Measurements from ENCODE around the gene NHLRC2. TPM values are rescaled to one million over a fixed set of nuclear protein-coding genes. Genes with fewer than 3 reads are reported as not detected.

Gene NHLRC2
- total RNA-seq, 1 donor from 2014 or later, result 46.3 TPM

GRCh38 chr10:113866551-113867394 lies 12.3 kb downstream of the NHLRC2 start:
- H3K4me3 ChIP-seq (ENCODE audit: low read depth, low read length), result no peak overlapping the region
- no peak for TF ChIP-seq CTCF (IDR thresholded peaks at IDR 0.05; ENCODE audit: insufficient read depth, low read length, poor library complexity, severe bottlenecking)
- no peak for DNase-seq (ENCODE audit: low read depth)
- H3K27me3 ChIP-seq (ENCODE audit: control insufficient read depth, insufficient read depth, low read length), result no peaks in the 10 kb centered on the region
- no peaks in the 10 kb centered on the region for H3K36me3 ChIP-seq (ENCODE audit: control insufficient read depth, insufficient read depth, low read length)

GRCh38 chr10:113867904-113868303 lies 13.4 kb downstream of the NHLRC2 start:
- no peaks in the 10 kb centered on the region for H3K36me3 ChIP-seq (ENCODE audit: control insufficient read depth, insufficient read depth, low read length)
- no peak for TF ChIP-seq CTCF (IDR thresholded peaks at IDR 0.05; ENCODE audit: insufficient read depth, low read length, poor library complexity, severe bottlenecking)
- H3K27me3 ChIP-seq (ENCODE audit: control insufficient read depth, insufficient read depth, low read length), result no peaks in the 10 kb centered on the region
- no peak overlapping the region for H3K4me3 ChIP-seq (ENCODE audit: low read depth, low read length)
- DNase-seq (ENCODE audit: low read depth), result no peak

- Histone ChIP-seq H3K36me3 (ENCODE audit: control insufficient read depth, insufficient read depth, low read length) (no peaks in the 10 kb centered on the region), H3K4me3 (ENCODE audit: low read depth, low read length) (no peak overlapping the region), H3K27me3 (ENCODE audit: control insufficient read depth, insufficient read depth, low read length) (no peaks in the 10 kb centered on the region)
- no peak for DNase-seq (ENCODE audit: low read depth)
- TF ChIP-seq CTCF (IDR thresholded peaks at IDR 0.05; ENCODE audit: insufficient read depth, low read length, poor library complexity, severe bottlenecking), result no peak
Measured at GRCh38 chr10:113869789-113870188, 15.3 kb downstream of the NHLRC2 start.

- TF ChIP-seq CTCF (IDR thresholded peaks at IDR 0.05; ENCODE audit: insufficient read depth, low read length, poor library complexity, severe bottlenecking), result no peak
- no peak for DNase-seq (ENCODE audit: low read depth)
- H3K36me3 ChIP-seq (ENCODE audit: control insufficient read depth, insufficient read depth, low read length), result no peaks in the 10 kb centered on the region
- no peak overlapping the region for H3K4me3 ChIP-seq (ENCODE audit: low read depth, low read length)
- H3K27me3 ChIP-seq (ENCODE audit: control insufficient read depth, insufficient read depth, low read length), result no peaks in the 10 kb centered on the region
Measured at GRCh38 chr10:113872139-113873030, 17.9 kb downstream of the NHLRC2 start.

GRCh38 chr10:113875212-113875611 lies 20.8 kb downstream of the NHLRC2 start:
- TF ChIP-seq CTCF (IDR thresholded peaks at IDR 0.05; ENCODE audit: insufficient read depth, low read length, poor library complexity, severe bottlenecking), result no peak
- Histone ChIP-seq H3K4me3 (ENCODE audit: low read depth, low read length) (no peak overlapping the region), H3K36me3 (ENCODE audit: control insufficient read depth, insufficient read depth, low read length) (no peaks in the 10 kb centered on the region), H3K27me3 (ENCODE audit: control insufficient read depth, insufficient read depth, low read length) (no peaks in the 10 kb centered on the region)
- no peak for DNase-seq (ENCODE audit: low read depth)

Measured in kidney epithelial cell (primary cell).